Measurements from ENCODE around the gene PTPN4. TPM values are rescaled to one million over a fixed set of nuclear protein-coding genes. Genes with fewer than 3 reads are reported as not detected.
"Not testable (repeated sequence)": the region's sequence is repeated elsewhere in the genome, so short reads cannot be mapped to it uniquely, and the experiment has no call there.

PTPN4 gene
- total RNA-seq, 1 donor from 2014 or later, result 45.4 TPM

DNA sequence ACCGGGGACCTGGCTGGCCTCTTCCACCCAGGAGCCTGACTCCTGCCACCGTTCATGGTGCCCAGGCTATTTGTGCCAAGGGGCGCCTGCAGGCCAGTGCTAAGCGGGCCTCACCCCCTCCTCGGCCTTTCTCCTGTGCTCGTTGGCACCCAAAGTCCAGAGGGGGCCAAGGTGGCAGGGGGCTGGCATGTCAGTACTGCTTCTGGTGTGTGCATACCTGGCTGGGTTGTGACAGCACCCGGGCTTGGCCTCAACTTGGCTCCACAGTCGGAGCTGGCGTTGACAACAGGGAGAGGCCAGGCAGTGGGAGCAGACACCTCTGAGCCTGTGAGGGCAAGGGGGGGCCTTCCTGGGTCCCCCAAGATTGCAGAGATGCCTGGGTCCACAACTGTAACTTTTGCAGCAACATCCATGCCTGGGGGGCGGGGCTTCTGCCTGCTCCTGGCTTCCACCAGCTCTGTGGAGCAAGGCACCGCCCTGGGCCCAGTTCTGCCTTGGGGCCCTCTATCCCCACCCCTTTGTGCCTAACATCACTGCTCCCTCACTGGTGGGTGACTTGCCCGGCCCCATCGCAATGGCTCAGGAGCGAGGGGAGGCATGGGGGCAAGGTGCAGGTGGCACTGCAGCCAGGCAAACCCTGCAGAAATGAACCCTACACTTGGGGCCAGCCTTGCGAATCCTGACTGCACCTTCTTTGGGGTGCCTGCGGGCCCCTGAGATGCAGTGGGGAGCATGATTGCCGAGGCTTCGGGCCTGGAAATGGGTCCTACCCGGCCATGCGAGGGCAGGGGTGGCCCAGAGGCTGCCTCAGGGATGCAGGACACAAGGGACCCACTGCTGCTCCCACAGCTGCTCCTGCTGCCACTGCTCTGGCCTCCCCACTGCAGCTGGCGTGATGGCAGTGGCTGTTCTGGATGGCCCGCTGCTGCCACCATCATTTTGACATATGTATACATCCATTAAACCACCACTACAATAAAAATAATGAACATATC lies 35.9 kb downstream of the PTPN4 start:
- TF ChIP-seq, protein P1, sequence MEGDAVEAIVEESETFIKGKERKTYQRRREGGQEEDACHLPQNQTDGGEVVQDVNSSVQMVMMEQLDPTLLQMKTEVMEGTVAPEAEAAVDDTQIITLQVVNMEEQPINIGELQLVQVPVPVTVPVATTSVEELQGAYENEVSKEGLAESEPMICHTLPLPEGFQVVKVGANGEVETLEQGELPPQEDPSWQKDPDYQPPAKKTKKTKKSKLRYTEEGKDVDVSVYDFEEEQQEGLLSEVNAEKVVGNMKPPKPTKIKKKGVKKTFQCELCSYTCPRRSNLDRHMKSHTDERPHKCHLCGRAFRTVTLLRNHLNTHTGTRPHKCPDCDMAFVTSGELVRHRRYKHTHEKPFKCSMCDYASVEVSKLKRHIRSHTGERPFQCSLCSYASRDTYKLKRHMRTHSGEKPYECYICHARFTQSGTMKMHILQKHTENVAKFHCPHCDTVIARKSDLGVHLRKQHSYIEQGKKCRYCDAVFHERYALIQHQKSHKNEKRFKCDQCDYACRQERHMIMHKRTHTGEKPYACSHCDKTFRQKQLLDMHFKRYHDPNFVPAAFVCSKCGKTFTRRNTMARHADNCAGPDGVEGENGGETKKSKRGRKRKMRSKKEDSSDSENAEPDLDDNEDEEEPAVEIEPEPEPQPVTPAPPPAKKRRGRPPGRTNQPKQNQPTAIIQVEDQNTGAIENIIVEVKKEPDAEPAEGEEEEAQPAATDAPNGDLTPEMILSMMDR (IDR thresholded peaks at IDR 0.05; ENCODE audit: borderline replicate concordance), result no peak
- Histone ChIP-seq H3K27me3 (ENCODE audit: low read depth) (no peaks in the 10 kb centered on the region), H3K9me3 (replicated peaks) (peaks cover 26% of the 10 kb centered on the region), H3K36me3 (peaks cover 11% of the 10 kb centered on the region), H3K27ac (replicated peaks) (no peak overlapping the region), H3K4me3 (no peak overlapping the region), H3K4me1 (peaks cover 46% of the 10 kb centered on the region)
- no peak for DNase-seq
- intact Hi-C loops (cut with micrococcal nuclease), result no loop called here

DNA sequence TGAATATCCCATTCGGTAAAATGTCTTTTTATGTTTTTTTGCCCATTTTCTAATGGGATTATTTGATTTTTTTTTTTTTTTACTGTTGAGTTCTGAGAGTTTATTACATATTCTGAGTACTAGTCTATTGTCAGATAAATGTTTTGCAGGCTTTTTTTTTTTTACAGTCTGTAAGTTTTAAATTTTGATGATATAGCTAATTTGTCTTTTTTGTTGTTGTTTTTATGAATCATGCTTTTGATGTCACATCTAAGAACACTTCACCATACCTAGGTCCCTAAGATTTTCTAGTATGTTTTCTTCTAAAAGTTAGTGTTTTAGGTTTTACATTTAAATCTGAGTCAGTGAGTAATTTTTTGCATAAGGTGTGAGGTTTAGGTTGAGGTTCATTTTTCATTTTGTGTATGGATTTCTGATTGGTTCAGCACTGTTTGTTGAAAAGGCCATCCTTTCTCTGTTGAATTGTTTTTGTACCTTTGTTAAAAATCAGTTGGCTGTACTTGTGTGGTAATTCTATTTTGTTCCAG lies 40.7 kb downstream of the PTPN4 start:
- Histone ChIP-seq H3K27me3 (ENCODE audit: low read depth) (no peaks in the 10 kb centered on the region), H3K9me3 (replicated peaks) (peaks cover 10% of the 10 kb centered on the region), H3K4me3 (no peak overlapping the region), H3K4me1 (peaks cover 55% of the 10 kb centered on the region), H3K27ac (replicated peaks) (no peak overlapping the region), H3K36me3 (no peaks in the 10 kb centered on the region)
- TF ChIP-seq, protein P1 (IDR thresholded peaks at IDR 0.05; ENCODE audit: borderline replicate concordance), result no peak
- intact Hi-C loops (cut with micrococcal nuclease), result no loop called here
- no peak for DNase-seq

GRCh38 chr2:119801040-119801439 lies 41.3 kb downstream of the PTPN4 start:
- H3K4me1 ChIP-seq, result peaks cover 49% of the 10 kb centered on the region
- no peak overlapping the region for H3K27ac ChIP-seq (replicated peaks)
- intact Hi-C loops (cut with micrococcal nuclease), result no loop called here
- no peak overlapping the region for H3K4me3 ChIP-seq
- H3K36me3 ChIP-seq, result no peaks in the 10 kb centered on the region
- DNase-seq, result no peak
- no peaks in the 10 kb centered on the region for H3K27me3 ChIP-seq (ENCODE audit: low read depth)
- TF ChIP-seq, protein P1 (IDR thresholded peaks at IDR 0.05; ENCODE audit: borderline replicate concordance), result no peak
- peaks cover 13% of the 10 kb centered on the region for H3K9me3 ChIP-seq (replicated peaks)

DNA sequence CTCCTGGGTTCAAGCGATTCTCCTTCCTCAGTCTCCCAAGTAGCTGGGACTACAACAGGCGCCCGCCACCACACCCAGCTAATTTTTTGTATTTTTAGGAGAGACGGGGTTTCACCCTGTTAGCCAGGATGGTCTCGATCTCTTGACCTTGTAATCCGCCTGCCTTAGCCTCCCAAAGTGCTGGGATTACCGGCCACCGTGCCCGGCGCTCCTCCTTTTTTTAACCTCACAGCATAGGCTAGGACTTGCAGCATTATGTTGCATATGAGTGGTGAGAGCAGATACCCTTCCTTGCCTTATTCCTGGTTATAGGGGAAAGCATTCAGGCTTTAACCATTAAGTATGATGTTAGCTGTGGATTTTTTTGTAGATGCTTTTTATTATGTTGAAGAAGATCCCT lies 42.3 kb downstream of the PTPN4 start:
- Histone ChIP-seq H3K4me1 (peaks cover 47% of the 10 kb centered on the region), H3K9me3 (replicated peaks) (peaks cover 13% of the 10 kb centered on the region)
- H3K36me3 ChIP-seq; H3K4me3 ChIP-seq; intact Hi-C loops (cut with micrococcal nuclease); DNase-seq; H3K27ac ChIP-seq (replicated peaks); H3K27me3 ChIP-seq (ENCODE audit: low read depth): not testable (repeated sequence)

- DNase-seq, result no peak
- no peaks in the 10 kb centered on the region for H3K27me3 ChIP-seq (ENCODE audit: low read depth)
- TF ChIP-seq, protein P1 (IDR thresholded peaks at IDR 0.05; ENCODE audit: borderline replicate concordance), result no peak
- peaks cover 13% of the 10 kb centered on the region for H3K9me3 ChIP-seq (replicated peaks)
- intact Hi-C loops (cut with micrococcal nuclease), result no loop called here
- peaks cover 47% of the 10 kb centered on the region for H3K4me1 ChIP-seq
- no peak overlapping the region for H3K4me3 ChIP-seq
- H3K27ac ChIP-seq (replicated peaks), result no peak overlapping the region
- H3K36me3 ChIP-seq, result no peaks in the 10 kb centered on the region
These were observed 43.4 kb downstream of the PTPN4 start for GRCh38 chr2:119803101-119803500.

- H3K27me3 ChIP-seq (ENCODE audit: low read depth); H3K4me3 ChIP-seq; intact Hi-C loops (cut with micrococcal nuclease); DNase-seq; H3K27ac ChIP-seq (replicated peaks); H3K36me3 ChIP-seq: not testable (repeated sequence)
- Histone ChIP-seq H3K9me3 (replicated peaks) (peaks cover 13% of the 10 kb centered on the region), H3K4me1 (peaks cover 50% of the 10 kb centered on the region)
These were observed 44.7 kb downstream of the PTPN4 start for GRCh38 chr2:119804409-119804808.
